ENCODE results near the gene CCDC73.
"Not testable (repeated sequence)": the region's sequence is repeated elsewhere in the genome, so short reads cannot be mapped to it uniquely, and the experiment has no call there.

Gene CCDC73

GRCh38 chr11:32794439-32794838, at the start of gene CCDC73:
CCDC73 (minus strand) TSS chr11:32794662; CDS start chr11:32760243, 34,419 bp downstream.
- DNase-seq: no peak

DNA sequence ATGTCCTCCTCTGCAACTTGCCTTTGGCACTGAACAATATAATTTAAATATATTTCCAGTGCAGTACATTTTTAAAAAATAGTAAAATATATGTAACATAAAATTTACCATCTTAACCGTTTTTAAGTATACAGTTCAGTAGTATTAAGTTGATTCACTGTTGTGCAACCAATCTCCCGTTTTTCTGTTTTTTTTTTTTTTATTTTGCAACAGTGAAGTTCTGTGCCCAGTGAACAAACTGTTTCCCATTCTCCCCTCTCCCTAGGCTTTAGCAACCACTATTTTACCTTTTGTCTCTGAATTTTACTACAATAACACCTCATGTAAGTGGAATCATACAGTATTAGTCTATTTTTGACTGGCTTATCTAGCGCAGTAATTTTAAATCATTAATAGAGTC, 49.1 kb upstream of the CCDC73 start:
- DNase-seq: no peak

GRCh38 chr11:32840587-32840986, 46.1 kb upstream of the CCDC73 start:
- no peak for DNase-seq

GRCh38 chr11:32839308-32839707, 44.8 kb upstream of the CCDC73 start:
- no peak for DNase-seq

- no peak for DNase-seq
Observed at GRCh38 chr11:32838505-32839274, 44.2 kb upstream of the CCDC73 start.

DNA sequence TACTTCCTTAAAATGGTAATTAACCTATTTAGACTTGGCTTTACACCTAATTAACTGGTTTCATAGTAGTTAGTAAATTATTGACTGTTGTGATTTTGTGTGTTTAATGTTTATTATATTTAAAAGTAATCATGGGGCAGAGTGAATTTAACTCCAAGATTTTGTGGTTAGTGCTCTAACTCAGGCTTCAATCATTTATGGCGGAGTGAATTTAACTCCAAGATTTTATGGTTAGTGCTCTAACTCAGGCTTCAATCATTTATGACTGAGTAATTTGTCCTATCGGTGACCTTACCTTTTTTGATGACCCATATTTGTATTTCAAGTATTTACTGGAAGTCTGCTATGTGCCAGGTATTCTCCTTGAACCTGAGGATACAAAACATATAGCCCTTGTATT, 42.5 kb upstream of the CCDC73 start:
- no peak for DNase-seq

DNA sequence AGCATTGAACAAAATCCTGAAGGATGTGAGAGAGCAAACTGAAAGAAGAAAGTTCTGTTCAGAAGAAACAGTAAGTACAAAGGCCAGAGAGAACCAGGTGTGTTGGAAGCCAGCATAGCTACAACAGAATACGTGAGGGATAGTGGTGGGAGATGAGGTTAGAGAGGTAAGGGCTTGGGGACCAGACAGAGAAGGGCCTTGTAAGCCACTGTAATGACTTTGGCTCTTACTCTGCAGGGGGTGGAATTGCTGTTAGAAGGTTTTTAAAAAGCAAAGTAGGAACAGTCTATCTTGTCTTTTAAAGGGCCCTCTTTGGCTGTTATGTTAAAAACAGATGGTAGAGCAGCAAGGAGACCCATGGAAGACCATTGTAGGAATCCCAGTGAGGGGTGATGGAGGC, 39.5 kb upstream of the CCDC73 start:
- DNase-seq: no peak

- no peak for DNase-seq
Observed at GRCh38 chr11:32831221-32831620, 36.8 kb upstream of the CCDC73 start.

DNA sequence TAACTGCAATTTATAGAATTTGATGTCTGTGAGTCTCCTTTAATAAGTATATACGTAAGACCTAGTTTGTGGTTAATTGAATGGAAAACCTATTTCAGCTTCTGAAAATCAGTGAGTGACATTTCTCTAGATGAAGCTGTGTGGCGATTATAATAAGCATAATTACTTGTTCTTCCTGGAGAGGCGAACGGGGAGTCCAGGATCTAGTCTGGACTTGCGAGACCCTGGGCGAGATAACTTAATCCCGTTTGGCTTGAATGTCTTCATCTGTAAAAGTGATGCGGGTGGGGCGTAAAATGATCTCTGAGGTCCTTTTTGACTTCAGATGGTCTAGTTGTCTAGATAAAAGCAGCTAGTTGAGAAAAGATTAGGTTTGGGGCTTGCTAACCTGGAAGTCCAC, 36.3 kb upstream of the CCDC73 start:
- no peak for DNase-seq

DNA sequence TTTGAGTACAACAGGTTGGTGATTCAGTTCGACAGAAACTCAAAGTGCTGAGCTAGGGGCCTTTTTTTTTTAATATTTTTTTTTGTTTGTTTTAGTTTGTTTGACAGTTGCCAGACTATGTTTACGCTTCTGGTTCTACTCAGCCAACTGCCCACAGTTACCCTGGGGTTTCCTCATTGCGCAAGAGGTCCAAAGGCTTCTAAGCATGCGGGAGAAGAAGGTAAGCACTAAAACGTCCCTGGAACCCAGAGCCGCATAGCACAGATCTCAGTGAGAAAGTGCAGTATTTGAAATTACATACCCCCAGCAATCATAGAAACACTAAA, 35.9 kb upstream of the CCDC73 start:
- no peak for DNase-seq

- peak; percentile 67 for DNase-seq
Observed at GRCh38 chr11:32829680-32830412, 35.4 kb upstream of the CCDC73 start, which contains the start of gene PRRG4. PRRG4 (plus strand) TSS chr11:32829927; CDS start chr11:32830530, 603 bp downstream.

DNA sequence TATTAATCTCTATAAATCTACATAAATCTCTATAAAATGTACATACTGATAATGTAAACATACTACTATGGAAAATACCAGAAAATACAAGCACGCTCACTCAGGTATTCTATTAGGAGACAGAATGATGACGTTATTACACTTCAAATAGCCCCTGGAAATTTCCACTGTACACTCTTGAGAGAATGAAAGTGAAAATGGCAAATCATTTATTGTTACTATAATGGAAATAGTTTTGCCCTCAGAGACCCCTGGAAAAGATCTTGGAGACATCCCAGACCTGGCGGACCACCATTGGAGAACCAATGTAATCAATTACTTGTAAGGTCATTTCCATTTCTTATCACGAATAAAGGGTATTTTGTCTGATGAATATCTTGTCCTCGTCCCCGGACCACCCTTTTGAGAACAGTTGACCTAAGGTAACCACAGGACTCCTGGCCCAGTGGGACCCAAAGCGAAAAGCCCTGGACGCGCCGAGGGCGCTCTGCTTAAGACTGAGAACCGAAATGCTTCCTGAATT, 34.8 kb upstream of the CCDC73 start:
- no peak for DNase-seq

- no peak for DNase-seq
Observed at GRCh38 chr11:32827276-32827675, 32.8 kb upstream of the CCDC73 start.

GRCh38 chr11:32826113-32826512, 31.7 kb upstream of the CCDC73 start:
- DNase-seq: no peak

DNA sequence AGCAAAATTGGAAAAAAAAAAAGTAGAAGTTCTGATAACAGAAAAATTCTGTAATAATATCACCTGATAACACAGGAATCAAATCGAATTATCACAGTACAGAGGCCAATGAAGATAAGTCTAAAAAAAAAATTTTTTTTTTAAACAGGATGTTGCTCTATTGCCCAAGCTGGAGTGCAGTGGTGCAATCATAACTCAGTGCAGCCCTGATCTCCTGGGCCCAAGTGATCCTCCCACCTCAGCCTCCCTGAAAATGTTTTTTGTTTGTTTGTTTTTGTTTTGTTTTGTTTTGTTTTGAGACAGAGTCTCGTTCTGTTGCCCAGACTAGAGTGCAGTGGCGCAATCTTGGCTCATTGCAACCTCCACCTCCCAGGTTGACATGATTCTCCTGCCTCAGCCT, 29.2 kb upstream of the CCDC73 start:
- DNase-seq: not testable (repeated sequence)

GRCh38 chr11:32821917-32822560, 27.6 kb upstream of the CCDC73 start:
- DNase-seq: no peak

DNA sequence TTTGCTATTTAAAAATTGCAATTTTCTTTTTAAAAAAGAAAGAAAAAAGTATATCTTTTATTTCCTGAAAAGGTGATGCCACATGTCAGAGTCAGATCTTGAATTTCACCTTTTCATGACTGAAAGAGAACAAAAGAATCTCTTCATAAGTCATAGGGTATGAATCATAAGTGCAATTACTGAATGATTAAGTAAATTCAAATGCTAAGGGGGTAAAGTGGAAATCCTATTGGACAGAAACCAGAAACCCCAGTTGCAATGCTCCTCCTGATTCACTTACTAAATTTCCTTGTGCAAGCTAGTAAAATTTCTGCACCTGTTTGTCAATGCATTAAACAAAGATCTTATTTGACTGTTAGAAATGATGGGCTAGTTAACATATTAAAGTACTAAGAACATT, 27.1 kb upstream of the CCDC73 start:
- no peak for DNase-seq

- DNase-seq: no peak
Observed at GRCh38 chr11:32820497-32820896, 26.0 kb upstream of the CCDC73 start.

DNA sequence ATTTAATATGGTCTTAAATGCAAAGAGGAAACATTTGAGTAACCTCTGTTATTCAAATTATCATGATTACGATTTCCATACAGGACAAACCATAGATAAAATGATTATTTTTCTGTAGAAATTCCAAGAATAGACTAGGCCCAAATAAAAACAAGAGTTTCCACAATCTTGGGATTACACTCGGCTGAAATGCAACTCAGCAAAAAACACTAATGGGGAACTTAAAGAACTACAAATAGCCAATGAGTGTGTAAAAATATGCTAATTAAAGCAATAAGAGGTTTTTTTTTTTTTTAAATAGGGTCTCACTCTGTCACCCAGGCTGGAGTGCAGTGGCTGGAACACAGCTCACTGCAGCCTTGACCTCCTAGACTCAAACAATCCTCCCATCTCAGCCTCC, 24.7 kb upstream of the CCDC73 start:
- no peak for DNase-seq

- DNase-seq: no peak
Observed at GRCh38 chr11:32817852-32818183, 23.4 kb upstream of the CCDC73 start.

DNA sequence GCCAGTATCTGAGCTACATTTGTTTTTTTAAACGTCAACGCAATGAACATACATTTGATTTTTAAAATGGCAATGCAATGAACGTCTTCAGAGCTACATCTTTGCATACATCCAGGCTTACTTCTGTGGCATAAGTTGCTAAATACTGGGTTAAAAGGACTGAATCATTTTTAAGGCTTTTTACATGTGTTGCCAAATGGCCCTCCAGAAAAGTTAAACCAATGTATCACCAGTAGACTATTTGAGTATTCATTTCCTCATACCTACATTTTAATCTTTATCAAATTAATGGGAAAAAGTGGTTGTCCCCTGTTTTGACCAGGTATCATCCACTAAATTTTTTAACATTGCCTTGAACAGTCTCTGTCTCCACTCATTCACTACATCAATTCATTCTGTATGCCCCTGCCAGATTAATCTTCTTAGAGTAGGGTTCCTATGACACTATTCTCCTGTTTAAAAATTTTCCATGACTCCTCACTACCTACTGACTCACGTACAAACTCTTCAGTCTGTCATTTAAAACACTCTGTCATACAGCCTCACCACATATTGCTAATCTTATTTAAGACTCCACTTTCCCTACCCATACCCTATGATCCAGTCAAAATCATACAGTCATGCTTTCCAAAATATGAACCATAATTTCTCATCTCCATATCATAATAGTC, 22.9 kb upstream of the CCDC73 start:
- no peak for DNase-seq

- peak; percentile 45 for DNase-seq
Observed at GRCh38 chr11:32809313-32809712, 14.9 kb upstream of the CCDC73 start.

GRCh38 chr11:32796425-32796824, 2.0 kb upstream of the CCDC73 start:
- DNase-seq: no peak

Measured in 8988T (cell line).